GM18505 (cell line): ENCODE measurements around the gene CYYR1.

Source experiments
- ATAC-seq: cut with Tn5 transposase; IDR thresholded peaks from one replicate; pipeline ENCODE4 v1.9.1; 2021; ENCODE audit not compliant: unreplicated experiment
- POLR2A ChIP-seq: IDR thresholded peaks from 4 replicates; pipeline ENCODE4 v1.6.1; 2011; ENCODE audit warnings: borderline replicate concordance; ENCODE audit not compliant: insufficient read depth, insufficient read length; ENCODE audit errors: extremely low read depth

CYYR1 gene

DNA sequence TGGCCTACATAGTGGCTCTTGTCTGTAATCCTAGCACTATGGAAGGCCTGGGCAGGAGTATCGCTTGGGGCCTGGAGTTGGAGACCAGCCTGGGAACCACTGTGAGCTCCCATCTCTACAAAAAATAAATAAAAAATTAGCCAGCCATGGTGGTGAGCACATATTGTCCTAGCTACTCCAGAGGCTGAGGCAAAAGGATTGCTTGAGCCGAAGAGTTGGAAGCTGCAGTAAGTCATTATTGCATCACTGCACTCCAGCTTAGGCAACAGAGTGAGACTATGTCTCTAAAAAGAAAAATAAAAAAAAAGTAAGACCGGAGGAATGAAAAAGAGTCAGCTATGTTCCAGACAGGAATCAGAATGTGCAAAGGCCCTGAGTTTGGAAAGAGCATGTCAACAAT, 115.3 kb downstream of the CYYR1 start:
- TF ChIP-seq POLR2A, result no peak
- no peak for ATAC-seq

DNA sequence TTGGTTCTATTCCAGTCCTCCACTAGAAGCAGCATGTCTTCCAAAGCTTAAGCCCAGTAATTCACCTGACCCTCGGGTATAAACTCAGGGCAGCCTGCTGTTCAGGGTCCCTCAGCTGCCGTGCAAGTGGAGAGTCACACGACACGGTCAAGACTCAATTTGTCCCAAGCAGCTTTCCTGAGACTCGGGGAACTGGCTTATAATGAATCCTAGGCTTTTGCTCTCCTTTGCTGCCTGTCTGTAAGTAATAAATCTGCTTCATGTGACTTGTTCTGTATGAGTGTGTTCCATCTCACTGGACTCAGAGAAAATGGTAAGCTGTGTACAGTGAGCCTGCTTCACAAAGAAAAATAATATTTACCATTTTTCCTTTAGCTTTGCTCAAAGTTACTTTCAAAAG, 119.8 kb downstream of the CYYR1 start:
- TF ChIP-seq POLR2A, result no peak
- ATAC-seq, result no peak

DNA sequence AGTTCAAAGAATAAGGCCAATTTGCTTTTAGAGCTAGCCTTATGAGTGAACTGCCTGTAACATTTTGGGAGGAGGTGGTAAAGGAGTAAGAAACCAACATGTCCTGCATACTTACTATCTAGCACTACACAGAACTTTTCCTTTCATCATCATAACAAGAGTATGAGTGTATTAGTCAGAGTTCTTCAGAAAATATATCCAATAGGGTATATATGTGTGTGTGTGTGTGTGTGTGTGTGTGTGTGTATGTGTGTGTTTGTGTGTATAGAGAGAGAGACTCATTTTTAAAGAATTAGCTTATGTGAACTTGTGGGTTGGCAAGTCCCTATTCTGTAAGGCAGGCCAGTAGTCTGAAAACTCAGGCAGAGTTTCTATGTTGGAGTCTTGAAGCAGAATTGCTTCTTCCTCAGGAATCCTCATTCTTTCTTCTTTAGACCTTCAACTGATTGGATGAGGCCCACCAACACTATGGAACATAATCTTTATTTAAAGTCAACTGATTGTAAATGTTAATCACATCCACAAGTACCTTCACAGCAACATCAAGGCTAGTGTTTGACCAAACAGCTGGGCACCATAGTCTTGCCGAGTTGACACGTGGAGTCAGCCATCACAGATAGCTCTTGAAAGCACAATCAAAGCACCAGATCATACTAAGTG, 121.9 kb downstream of the CYYR1 start:
- ATAC-seq, result no peak
- TF ChIP-seq POLR2A, result no peak

DNA sequence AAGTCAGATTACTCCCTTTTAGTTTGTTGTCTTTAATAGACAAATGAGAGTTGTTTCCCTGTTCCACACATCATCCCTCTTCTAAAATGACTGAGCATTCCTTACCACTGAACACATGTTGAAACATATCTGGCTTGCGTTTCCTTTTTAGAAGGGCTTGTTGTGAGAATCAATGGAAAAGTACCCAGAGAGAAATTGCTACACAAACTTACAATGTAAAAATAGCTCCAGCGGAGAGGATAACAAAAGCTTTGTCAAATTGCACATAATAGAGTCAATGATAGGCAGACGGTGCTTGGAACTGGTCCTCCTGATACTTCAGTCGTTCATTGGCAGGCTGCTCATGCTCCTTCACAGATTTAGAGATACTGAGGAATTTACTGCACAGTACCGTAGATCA, 123.9 kb downstream of the CYYR1 start:
- no peak for ATAC-seq
- no peak for TF ChIP-seq POLR2A

DNA sequence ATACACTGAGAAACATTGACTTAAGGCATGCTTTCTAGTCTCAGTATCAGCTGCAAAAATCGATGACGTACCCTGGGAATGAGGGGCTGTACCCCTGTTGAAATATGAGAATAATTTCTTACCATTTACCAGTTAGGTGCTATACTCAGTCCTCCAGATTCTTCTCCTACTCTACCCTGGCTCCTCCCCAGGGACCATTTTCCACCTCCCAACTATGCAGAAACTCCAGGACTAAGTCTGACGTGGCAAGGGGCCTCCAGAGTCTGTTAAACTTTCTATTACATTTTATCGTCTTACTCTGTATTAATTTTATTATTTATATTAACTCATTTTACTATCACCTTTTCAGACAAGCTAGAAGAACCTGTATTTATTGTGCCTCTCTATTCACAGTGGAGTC, 124.3 kb downstream of the CYYR1 start:
- no peak for TF ChIP-seq POLR2A
- ATAC-seq, result no peak

DNA sequence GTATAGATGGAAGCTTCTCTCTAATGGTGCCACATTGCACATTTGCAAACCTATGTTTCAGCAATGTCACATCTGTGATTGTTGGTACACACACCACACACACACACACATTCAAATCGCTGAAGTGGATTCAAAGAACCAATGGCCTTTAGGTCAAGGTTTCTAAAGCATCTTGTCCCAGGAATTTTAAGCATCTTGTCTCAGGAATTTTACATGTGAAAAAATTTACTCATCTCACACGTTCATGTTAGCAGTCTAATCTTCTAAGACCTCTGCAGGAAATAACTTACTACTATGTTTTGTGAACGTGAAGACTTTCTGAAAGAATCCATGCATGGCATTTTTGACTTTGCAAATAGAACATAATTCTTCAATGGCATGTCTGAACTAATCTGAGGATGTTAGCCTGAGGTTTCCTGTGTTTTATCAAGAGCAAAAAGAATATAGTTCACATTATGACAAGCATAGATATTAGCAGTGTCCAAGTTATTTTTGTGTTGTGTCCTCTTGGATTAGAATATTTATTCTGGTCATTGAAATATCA, 125.1 kb downstream of the CYYR1 start:
- TF ChIP-seq POLR2A, result no peak
- ATAC-seq, result no peak

DNA sequence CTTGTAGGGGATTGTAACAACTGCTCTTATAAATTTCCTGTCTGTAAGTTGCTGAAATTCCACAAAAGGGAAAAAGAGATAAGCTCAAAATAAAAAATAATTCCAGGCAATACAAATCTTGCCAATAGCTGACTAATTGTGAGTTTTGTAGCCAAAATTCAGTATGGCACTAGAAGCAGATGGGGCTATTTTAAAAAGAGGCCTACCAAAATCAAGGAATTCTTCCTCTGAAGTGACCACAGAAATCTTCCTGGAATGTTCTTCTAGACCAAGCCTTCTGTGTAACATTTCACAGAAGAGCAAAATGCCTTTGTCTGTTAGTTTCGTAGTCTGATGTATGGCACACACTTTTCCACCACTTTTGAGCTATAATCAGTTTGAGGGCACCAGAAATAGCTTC, 127.6 kb downstream of the CYYR1 start:
- TF ChIP-seq POLR2A, result no peak

DNA sequence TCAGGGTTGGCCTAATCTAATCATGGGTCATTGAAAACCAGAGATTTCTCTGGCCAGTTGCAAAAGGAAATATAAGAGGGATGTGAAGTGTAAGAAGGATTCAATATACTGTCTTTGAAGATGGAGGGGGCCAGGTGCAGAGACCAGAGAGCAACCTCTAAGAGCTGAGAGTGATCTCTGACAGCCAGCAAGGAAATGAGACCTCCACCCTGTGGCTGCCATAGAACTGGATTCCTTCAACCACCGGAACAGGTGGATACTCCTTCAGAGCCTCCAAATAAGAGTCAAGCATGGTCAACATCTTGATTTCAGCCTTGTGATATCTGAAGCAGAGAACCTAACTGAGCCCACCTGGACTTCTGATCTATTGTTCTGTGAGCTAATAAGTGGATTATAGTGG, 128.4 kb downstream of the CYYR1 start:
- ATAC-seq, result no peak
- TF ChIP-seq POLR2A, result no peak

More for the DNA sequence above, 127.6 kb downstream of the CYYR1 start:
- ATAC-seq, result no peak

DNA sequence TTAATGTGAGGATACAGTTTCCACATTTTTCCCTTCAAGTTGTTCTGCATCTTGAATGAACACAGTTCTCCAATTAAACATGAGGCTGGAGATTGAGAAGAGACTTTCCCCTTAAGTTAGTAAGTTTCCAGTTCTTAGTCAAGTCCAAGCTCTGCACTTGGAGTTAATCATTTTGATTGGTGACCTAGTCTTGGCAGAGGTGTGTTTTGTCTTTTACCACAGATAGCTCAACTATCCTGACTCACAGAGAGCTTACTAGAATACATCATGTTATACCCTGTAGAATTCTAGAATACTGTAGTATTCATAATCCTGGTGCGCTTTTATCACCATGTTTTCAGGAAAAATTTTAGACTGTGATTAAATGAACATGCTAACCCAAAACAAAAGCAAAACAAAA, 129.2 kb downstream of the CYYR1 start:
- ATAC-seq, result no peak
- TF ChIP-seq POLR2A, result no peak

DNA sequence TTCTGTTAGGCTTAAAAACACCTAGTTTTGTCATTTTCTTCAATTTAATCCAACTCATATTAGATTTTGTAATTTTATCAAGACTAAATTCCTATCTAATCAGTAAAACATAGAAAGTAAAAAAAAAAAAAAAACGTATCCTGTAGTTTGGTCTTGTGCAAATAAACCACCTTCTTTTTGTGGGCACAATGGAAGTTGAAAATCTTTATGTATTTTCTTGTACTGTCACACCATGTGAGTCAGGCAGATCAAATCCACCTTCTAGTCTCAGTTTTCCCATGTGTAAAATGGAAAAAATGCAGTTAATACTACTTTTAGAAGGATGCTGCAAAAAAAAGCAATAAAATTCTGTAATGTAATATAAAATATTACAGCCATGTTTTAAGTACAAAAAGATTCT, 129.8 kb downstream of the CYYR1 start:
- no peak for TF ChIP-seq POLR2A
- ATAC-seq, result no peak

DNA sequence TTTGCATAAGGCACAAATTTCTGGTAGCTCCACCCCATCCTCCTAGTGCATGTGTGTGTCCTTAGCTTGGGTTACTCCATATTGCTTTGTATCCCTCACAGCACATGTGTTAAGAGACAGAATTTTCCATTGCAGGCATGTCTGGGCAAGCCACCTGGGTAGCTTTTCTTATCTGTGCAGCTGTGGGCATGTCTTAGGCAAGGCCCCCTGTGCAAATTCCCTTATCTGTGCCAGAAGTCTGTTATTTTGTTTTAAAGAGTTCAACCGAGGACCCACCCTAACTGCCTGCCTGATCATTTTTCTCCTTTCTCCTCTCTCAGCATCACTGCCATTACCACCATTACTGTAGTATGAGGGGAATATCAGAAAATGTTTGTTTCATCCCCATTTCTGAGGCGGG, 131.9 kb downstream of the CYYR1 start:
- no peak for ATAC-seq
- no peak for TF ChIP-seq POLR2A

DNA sequence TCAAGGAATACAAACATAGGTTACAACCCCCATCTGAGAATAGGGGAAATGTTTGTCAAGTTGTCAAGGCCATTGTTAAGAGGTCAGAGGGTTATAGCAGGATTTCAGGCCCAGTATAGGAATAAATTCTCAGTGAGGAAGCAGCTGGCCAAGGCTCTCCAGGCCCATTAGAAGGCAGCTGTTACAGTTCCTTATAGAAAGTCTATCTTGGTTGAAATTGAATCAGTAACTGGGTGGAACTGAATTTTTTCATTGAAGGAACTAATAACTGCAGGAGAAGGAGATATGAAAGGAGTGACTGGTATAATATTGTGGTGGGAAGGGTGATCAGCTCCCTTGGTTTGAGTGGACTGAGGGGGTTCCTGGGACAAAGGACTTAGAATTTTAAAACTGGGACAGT, 134.1 kb downstream of the CYYR1 start:
- no peak for TF ChIP-seq POLR2A
- no peak for ATAC-seq

DNA sequence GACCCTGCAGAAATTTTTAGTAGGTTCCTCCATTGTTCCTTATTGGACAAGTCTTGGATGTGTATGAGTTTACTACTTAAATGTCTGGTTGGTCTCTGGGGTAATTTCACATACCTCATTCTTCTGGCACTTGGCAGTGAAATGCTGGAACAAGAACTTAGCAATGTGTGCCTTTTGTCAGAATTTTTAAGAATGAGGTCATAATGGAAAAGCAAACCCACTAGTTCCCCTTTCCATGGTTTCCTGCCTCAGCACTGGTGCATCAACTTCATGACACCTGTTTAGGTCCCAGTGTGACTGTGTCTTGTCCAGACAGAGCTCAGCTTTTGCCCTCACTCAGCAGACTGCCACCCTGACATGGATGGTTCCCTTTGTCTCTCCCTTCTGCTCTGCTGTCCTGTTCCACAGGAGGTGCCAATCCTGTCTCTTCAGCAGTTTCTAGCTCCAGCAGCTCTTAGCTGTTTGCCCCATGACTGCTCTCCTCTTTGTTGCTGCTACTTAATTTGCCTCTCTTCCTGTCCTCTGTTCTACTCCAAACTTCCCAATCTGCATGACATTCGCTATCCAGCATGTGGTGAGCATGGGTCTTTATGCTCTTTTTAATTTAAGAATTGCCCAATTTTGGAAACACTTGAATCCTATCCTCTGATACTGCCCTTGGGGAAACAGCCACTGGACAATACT, 135.6 kb downstream of the CYYR1 start:
- no peak for ATAC-seq
- TF ChIP-seq POLR2A, result no peak

DNA sequence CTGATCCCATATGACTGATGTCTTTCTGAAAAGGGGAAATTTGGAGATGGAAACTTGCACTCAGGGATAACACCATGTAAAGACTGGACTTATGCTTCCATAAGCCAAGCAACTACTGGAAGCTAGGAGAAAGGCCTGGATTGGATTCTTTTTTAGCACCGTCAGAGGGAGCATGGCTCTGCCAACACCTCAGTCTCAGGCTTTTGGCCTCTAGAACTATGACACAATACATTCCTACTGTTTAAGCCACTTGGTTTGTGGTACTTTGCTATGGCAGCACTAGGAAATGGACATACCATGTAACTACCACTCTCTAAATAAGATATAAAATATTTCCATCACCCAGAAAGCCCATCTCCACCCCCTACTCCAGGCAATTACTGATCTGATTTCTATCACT, 139.7 kb downstream of the CYYR1 start:
- no peak for TF ChIP-seq POLR2A

More for the DNA sequence above, 139.7 kb downstream of the CYYR1 start:
- ATAC-seq, result no peak
